Thymus (tissue), 11 donors: ENCODE data around the gene TSPAN4. TPM values are rescaled to one million over a fixed set of nuclear protein-coding genes. Genes with fewer than 3 reads are reported as not detected.

Experiments used
- DNase-seq, 9 donors: peaks; one replicate each; pipeline ENCODE4 v3.0.0-alpha.2; 2013; ENCODE audit warnings: low spot score in 9 of 9, low read depth in 6 of 9, missing footprints in 1 of 9
- H3K27ac ChIP-seq, 2 donors: one replicate each; pipeline ENCODE4 v1.5.1; 2013; ENCODE audit warnings: control low read depth in 1 of 2, low read depth in 1 of 2, low read length in 1 of 2, mild to moderate bottlenecking in 1 of 2, moderate library complexity in 1 of 2
- H3K27me3 ChIP-seq, 2 donors: one replicate each; pipeline ENCODE4 v1.5.1; 2013; ENCODE audit warnings: low read length in 1 of 2; ENCODE audit not compliant: control insufficient read depth in 2 of 2, insufficient read depth in 1 of 2
- H3K36me3 ChIP-seq, 2 donors: one replicate each; pipeline ENCODE4 v1.5.1; 2013; ENCODE audit warnings: low read length in 1 of 2, mild to moderate bottlenecking in 1 of 2, moderate library complexity in 1 of 2; ENCODE audit not compliant: control insufficient read depth in 2 of 2, insufficient read depth in 2 of 2
- H3K4me1 ChIP-seq, 2 donors: one replicate each; pipeline ENCODE4 v1.5.1; 2013; ENCODE audit warnings: low read length in 2 of 2; ENCODE audit not compliant: control insufficient read depth in 2 of 2, insufficient read depth in 2 of 2
- H3K4me3 ChIP-seq, 2 donors: one replicate each; pipeline ENCODE4 v1.5.1; 2013; ENCODE audit warnings: low read length in 2 of 2, control low read depth in 1 of 2, mild to moderate bottlenecking in 1 of 2
- H3K9me3 ChIP-seq, 2 donors: one replicate each; pipeline ENCODE4 v1.5.1; 2013; ENCODE audit warnings: low read length in 1 of 2, mild to moderate bottlenecking in 1 of 2; ENCODE audit not compliant: control insufficient read depth in 2 of 2, insufficient read depth in 1 of 2
- WGBS: extraction: QIAGEN DNeasy Blood & Tissue Kit; methylation state at CpG from one replicate; pipeline ENCODE4 v1.1.7; 2013; 5-methylcytosine and 5-hydroxymethylcytosine counted together
- polyA plus RNA-seq: library from polyadenylated mRNA; stranded (reverse); fragments of 200-250 nt; gene quantifications from one replicate; pipeline ENCODE4 v1.2.3, GENCODE V29; 2013
- total RNA-seq: library from RNA; stranded (reverse); fragments of 120-200 nt; gene quantifications from one replicate; pipeline ENCODE4 v1.2.4, GENCODE V29; 2013
- donor health status: healthy.

TSPAN4 gene
- total and polyA plus RNA-seq, 2 donors, result 22.2 to 56.7 TPM

DNA sequence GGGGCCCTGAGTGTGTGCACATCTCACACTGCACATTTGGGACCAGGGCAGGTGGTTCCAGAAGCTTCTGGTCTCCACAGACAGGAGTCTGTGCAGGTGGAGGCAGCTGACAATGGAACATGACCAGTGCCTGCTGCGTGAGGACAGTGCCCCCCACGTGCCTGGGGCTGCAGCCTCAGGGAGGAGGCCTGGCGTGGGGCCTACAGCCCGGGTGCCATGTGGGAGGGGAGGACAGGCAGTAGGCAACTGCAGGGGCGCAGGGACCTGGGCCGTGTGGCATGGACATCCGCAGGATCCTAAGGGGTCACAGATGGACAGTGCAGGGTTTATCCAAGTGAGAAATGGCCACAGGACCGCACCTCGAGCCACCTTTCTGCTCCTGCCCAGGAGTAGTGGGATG is 28.8 kb downstream of the TSPAN4 start:
- Histone ChIP-seq H3K36me3 (peaks cover 11 to 23% of the 10 kb centered on the region in 2 donors), H3K27me3 (no peaks in the 10 kb centered on the region), H3K9me3 (no peaks in the 10 kb centered on the region), H3K27ac (no peak overlapping the region), H3K4me3 (no peak overlapping the region), H3K4me1 (no peaks in the 10 kb centered on the region)
- no peak for DNase-seq
- WGBS, result 86% methylated on average over 9 of the region's 9 CpGs

DNA sequence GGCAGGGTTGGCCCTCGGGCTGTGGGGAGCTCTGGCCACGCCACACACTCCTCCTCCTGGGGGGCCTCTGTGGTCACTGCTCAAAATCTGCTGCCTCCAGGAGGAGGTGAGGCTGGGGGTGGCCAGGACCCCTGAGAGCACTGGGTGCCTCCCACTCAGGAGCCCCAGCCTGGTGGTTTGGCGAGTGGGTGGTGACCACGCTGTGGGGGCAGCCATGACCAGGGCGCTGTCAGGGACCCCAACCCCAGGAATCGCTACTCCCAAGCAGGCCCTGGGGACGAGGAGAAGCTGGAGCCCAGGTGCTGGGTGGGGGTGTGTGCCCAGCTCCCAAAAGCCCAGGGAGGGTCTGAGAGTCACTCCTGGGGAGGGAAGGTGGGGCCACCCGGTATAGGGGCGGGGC is 30.1 kb downstream of the TSPAN4 start:
- WGBS, result 99% methylated on average over 9 of the region's 9 CpGs
- H3K4me1 ChIP-seq, result no peaks in the 10 kb centered on the region
- no peak for DNase-seq
- H3K27ac ChIP-seq, result no peak overlapping the region
- no peaks in the 10 kb centered on the region for H3K9me3 ChIP-seq
- no peak overlapping the region for H3K4me3 ChIP-seq
- no peaks in the 10 kb centered on the region for H3K27me3 ChIP-seq
- H3K36me3 ChIP-seq, result peaks cover 11 to 23% of the 10 kb centered on the region in 2 donors

DNA sequence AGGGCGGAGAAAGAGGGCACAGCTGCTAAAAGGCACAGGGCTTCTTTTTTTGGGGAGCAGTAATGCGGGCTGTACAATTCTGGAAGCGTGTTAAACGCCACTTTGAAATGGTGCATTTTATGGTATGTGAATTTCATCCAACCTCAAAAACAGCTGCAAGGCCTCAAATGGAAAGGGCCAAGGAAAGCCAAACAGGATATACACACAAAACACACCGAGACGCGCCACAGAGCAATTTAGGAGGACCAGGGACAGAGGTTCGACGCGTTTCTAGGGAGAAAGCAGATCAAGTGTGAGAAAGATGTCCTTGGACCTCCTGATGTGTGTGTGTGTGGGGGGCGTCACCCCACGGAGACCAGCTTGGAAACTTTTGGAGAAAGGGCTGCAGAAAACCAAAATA is 31.1 kb downstream of the TSPAN4 start:
- no peaks in the 10 kb centered on the region for H3K27me3 ChIP-seq
- H3K4me1 ChIP-seq, result no peaks in the 10 kb centered on the region
- peaks cover 13 to 20% of the 10 kb centered on the region in 2 donors for H3K36me3 ChIP-seq
- no peaks in the 10 kb centered on the region for H3K9me3 ChIP-seq
- DNase-seq, result no peak
- H3K27ac ChIP-seq, result no peak overlapping the region
- 84% methylated on average over 12 of the region's 12 CpGs for WGBS
- H3K4me3 ChIP-seq, result no peak overlapping the region

DNA sequence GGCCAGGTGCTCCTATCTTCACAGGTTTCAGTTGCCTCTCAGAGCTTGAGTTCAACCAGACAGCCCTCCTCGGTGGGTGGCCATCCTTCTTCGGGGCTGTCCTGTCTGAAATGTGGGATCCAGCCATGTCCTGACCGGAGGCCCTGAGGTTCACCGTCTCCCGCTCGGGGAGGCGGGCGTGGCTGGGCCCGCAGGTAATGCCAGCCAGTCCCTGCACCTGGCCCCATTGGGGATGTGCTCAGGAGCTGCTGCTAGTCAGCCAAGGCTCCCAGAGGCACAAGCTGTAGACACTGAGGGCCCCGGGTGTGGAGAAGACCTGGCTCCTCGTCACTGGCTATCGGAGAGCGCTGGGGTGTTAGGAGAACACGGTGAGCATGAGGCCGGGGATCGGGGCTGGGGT is 32.6 kb downstream of the TSPAN4 start:
- Histone ChIP-seq H3K4me3 (no peak overlapping the region), H3K27me3 (no peaks in the 10 kb centered on the region), H3K27ac (no peak overlapping the region), H3K36me3 (peaks cover 15 to 17% of the 10 kb centered on the region in 2 donors), H3K9me3 (no peaks in the 10 kb centered on the region), H3K4me1 (no peaks in the 10 kb centered on the region)
- 98% methylated on average over 16 of the region's 16 CpGs for WGBS
- no peak for DNase-seq

DNA sequence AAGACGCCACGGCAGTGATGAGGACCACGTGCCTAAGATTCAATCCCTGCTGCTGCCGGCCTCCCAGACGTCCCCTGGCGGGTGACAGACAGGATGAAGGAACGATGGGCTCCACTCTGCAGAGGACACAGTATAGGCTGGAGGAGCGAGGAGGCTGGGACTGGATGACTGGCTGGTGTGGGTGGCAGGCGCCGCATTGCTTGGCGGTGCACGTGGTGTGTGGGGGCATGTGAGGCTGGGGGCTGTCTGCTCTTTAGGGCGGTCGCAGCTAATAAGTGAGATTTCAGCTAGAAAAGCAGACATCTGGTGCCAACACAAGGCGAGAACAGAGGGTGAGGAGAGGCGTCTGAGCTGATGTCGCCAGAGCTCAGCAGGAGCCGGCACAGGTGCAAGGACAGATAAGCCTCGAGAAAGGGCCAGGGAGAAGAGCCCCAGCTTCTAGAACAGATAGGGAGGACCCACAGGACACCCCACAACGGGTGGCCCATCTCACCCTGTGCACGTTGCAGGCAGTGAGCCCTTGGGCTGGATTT is 33.2 kb downstream of the TSPAN4 start:
- no peaks in the 10 kb centered on the region for H3K27me3 ChIP-seq
- H3K4me1 ChIP-seq, result no peaks in the 10 kb centered on the region
- WGBS, result 96% methylated on average over 21 of the region's 21 CpGs
- H3K4me3 ChIP-seq, result no peak overlapping the region
- H3K36me3 ChIP-seq, result peaks cover 21 to 22% of the 10 kb centered on the region in 2 donors
- DNase-seq, result no peak
- no peak overlapping the region for H3K27ac ChIP-seq
- H3K9me3 ChIP-seq, result no peaks in the 10 kb centered on the region

DNA sequence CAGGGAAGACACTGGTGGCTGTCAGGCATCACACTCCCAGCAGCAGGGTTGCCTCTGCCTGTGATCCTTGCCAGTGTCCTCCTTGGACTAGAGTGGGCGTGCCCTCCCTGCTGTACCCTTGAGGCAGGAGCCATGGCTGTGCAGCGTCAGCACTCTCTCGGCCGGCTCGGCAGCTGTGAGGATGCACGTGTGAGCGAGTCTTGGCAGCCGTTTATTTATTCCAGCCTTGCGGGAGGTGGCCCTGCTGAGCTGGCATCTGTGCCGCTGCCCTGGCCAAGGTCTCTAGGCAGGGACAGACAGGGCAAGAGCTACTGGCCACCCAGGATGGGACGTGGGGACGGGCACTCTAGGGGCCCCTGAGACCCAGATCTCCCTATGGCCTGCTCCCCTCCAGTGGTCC is 33.9 kb downstream of the TSPAN4 start:
- 97% methylated on average over 12 of the region's 12 CpGs for WGBS
- Histone ChIP-seq H3K36me3 (peaks cover 19 to 23% of the 10 kb centered on the region in 2 donors), H3K9me3 (no peaks in the 10 kb centered on the region), H3K4me1 (no peaks in the 10 kb centered on the region), H3K27me3 (no peaks in the 10 kb centered on the region), H3K4me3 (no peak overlapping the region), H3K27ac (no peak overlapping the region)
- DNase-seq, result no peak

DNA sequence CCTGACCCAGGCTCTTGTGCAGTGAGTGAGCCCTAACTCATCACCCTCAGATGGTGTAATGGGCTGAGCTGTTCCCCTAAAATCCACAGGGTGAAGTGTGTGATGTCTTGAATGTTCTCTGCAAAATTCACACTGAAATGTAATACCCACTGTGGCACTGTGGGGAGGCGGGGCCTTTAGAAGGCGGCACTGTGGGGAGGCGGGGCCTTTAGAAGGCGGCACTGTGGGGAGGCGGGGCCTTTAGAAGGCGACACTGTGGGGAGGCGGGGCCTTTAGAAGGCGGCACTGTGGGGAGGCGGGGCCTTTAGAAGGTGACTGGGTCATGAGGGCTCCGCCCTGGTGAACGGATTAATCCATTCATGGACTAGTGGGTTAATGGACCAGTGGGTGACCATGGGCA is 34.9 kb downstream of the TSPAN4 start:
- Histone ChIP-seq H3K4me1 (no peaks in the 10 kb centered on the region), H3K27me3 (no peaks in the 10 kb centered on the region), H3K4me3 (no peak overlapping the region), H3K9me3 (no peaks in the 10 kb centered on the region), H3K36me3 (peaks cover 17 to 23% of the 10 kb centered on the region in 2 donors), H3K27ac (no peak overlapping the region)
- DNase-seq, result no peak
- 98% methylated on average over 11 of the region's 11 CpGs for WGBS

DNA sequence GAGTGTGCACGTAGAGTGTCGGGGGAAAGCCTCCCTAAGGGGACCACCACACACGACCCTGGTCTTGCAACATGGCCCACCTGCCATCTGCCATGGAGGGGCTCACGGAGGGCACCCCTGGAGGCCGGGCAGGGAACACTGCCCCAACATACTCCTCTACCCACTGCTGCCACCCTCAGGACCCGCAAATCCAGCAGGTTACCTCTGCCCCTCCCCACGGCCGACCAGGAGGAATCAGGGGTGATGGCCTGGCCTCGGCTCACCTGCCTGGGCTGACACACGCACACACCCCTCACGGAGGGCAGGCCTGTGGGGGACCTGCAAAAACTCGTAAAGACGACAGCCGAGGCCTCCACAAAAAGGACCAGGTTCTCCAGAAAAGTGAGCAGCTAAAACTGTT is 37.8 kb downstream of the TSPAN4 start:
- peaks cover 19 to 23% of the 10 kb centered on the region in 2 donors for H3K36me3 ChIP-seq

DNA sequence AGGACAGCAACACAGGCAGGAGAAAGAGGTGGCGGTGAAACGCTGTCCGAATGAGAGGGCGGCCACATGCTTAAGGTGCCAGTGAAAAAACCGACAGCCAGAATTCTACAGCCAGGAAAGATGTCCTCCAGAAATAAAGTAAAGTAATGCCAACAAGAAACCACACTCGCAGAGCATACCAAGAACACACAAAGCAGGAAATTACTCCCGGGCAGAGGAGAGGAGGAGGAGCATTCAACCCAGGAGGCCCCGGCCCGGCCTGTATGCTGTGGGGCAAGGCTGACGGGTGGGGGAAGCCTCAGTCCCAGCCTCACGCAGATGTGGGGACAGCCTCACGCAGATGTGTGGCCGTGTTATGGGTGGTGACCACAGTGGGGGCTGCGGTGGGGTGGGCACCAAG is 39.9 kb downstream of the TSPAN4 start:
- peaks cover 16 to 32% of the 10 kb centered on the region in 2 donors for H3K36me3 ChIP-seq
- no peak overlapping the region for H3K27ac ChIP-seq

More for the DNA sequence above, 37.8 kb downstream of the TSPAN4 start:
- no peaks in the 10 kb centered on the region for H3K9me3 ChIP-seq
- no peak for DNase-seq
- no peak overlapping the region for H3K27ac ChIP-seq
- WGBS, result 94% methylated on average over 14 of the region's 14 CpGs
- no peaks in the 10 kb centered on the region for H3K27me3 ChIP-seq
- no peaks in the 10 kb centered on the region for H3K4me1 ChIP-seq
- H3K4me3 ChIP-seq, result no peak overlapping the region

DNA sequence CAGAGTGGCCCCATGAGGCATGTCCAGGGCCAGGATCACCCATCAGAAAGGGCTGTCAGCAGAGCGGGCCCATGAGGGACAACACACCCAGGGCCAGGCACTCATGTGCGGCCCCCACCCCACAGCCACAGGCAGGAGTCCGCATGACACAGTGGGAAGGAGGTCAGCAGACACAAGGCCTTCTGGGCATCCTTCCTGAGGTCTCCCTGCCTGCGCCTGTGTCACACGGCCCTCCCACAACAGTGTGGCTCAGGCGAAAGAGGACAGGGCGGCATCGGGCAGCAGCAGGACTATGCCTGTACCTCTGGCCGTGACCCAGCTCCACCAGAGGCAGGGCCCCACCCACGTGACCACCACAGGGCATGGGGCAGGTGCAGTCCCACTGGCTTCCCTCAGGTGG is 40.9 kb downstream of the TSPAN4 start:
- DNase-seq, result no peak
- Histone ChIP-seq H3K27ac (no peak overlapping the region), H3K4me1 (no peaks in the 10 kb centered on the region), H3K27me3 (no peaks in the 10 kb centered on the region), H3K9me3 (no peaks in the 10 kb centered on the region), H3K36me3 (peaks cover 14 to 32% of the 10 kb centered on the region in 2 donors), H3K4me3 (no peak overlapping the region)
- 93% methylated on average over 10 of the region's 10 CpGs for WGBS

More for the DNA sequence above, 39.9 kb downstream of the TSPAN4 start:
- no peak for DNase-seq
- Histone ChIP-seq H3K9me3 (no peaks in the 10 kb centered on the region), H3K27me3 (no peaks in the 10 kb centered on the region), H3K4me3 (no peak overlapping the region), H3K4me1 (no peaks in the 10 kb centered on the region)
- WGBS, result 84% methylated on average over 14 of the region's 14 CpGs
